Osteoblast (primary cell): ENCODE measurements around the gene MICAL3. TPM values are rescaled to one million over a fixed set of nuclear protein-coding genes. Genes with fewer than 3 reads are reported as not detected.

ENCODE experiments used
- DNase-seq: peaks from one replicate; pipeline ENCODE4 v3.0.0; 2011; ENCODE audit warnings: low spot score, mixed read lengths; ENCODE audit not compliant: insufficient read length; ENCODE audit errors: missing footprints
- H2AFZ ChIP-seq: 2 replicates; pipeline ENCODE4 v1.6.0; 2011; ENCODE audit warnings: mild to moderate bottlenecking, low read length
- H3K27ac ChIP-seq: 2 replicates; pipeline ENCODE4 v1.5.1; 2011; ENCODE audit warnings: mild to moderate bottlenecking, low read depth, low read length, moderate library complexity
- H3K27me3 ChIP-seq: 2 replicates; pipeline ENCODE4 v1.6.0; 2012; ENCODE audit warnings: mild to moderate bottlenecking, control low read depth, inconsistent platforms, low read length, moderate library complexity; ENCODE audit not compliant: insufficient read depth
- H3K36me3 ChIP-seq: 2 replicates; pipeline ENCODE4 v1.5.1; 2011; ENCODE audit warnings: mild to moderate bottlenecking, low read length, control low read depth, moderate library complexity; ENCODE audit not compliant: insufficient read depth
- H3K4me1 ChIP-seq: 2 replicates; pipeline ENCODE4 v1.5.1; 2011; ENCODE audit warnings: mild to moderate bottlenecking, low read length, control low read depth, moderate library complexity; ENCODE audit not compliant: insufficient read depth
- H3K4me2 ChIP-seq: 2 replicates; pipeline ENCODE4 v1.6.0; 2011; ENCODE audit warnings: mild to moderate bottlenecking, low read length; ENCODE audit not compliant: insufficient read depth
- H3K4me3 ChIP-seq: fragments of 200-600 bp; sonication (generic); 3 replicates; pipeline ENCODE4 v1.5.1; 2012; ENCODE audit warnings: mild to moderate bottlenecking, low read length, inconsistent platforms; ENCODE audit not compliant: insufficient read depth
- H3K79me2 ChIP-seq: 2 replicates; pipeline ENCODE4 v1.6.0; 2012; ENCODE audit warnings: mild to moderate bottlenecking, low read length, control low read depth, inconsistent platforms; ENCODE audit not compliant: insufficient read depth
- H3K9me3 ChIP-seq: 2 replicates; pipeline ENCODE4 v1.5.1; 2011; ENCODE audit warnings: low read depth, low read length, control low read depth
- H4K20me1 ChIP-seq: 2 replicates; pipeline ENCODE4 v1.6.0; 2012; ENCODE audit warnings: mild to moderate bottlenecking, low read length, control low read depth; ENCODE audit not compliant: insufficient read depth
- CTCF ChIP-seq: IDR thresholded peaks from 2 replicates; pipeline ENCODE4 v1.5.1; 2011; ENCODE audit warnings: mild to moderate bottlenecking, low read depth, low read length, moderate library complexity; ENCODE audit errors: extremely low read depth
- total RNA-seq: library from RNA; depleted of rRNA; stranded (reverse); fragments of >200 nt; gene quantifications from 2 replicates; pipeline ENCODE4 v1.2.3, GENCODE V29; 2012

MICAL3 gene
- total RNA-seq, 1 donor, result 35.1 TPM

- Histone ChIP-seq H3K4me1 (no peaks in the 10 kb centered on the region), H2AFZ (no peak overlapping the region), H3K4me3 (no peak overlapping the region), H4K20me1 (no peaks in the 10 kb centered on the region), H3K79me2 (no peaks in the 10 kb centered on the region), H3K27ac (no peak overlapping the region), H3K27me3 (no peaks in the 10 kb centered on the region), H3K36me3 (peaks cover 4% of the 10 kb centered on the region), H3K4me2 (no peak overlapping the region), H3K9me3 (no peaks in the 10 kb centered on the region)
- peak; percentile 81 for DNase-seq
- TF ChIP-seq CTCF, result no peak
These were observed 226.4 kb downstream of the MICAL3 start for GRCh38 chr22:17797721-17798559.

- Histone ChIP-seq H4K20me1 (no peaks in the 10 kb centered on the region), H3K27ac (no peak overlapping the region), H3K9me3 (no peaks in the 10 kb centered on the region), H3K27me3 (no peaks in the 10 kb centered on the region), H3K36me3 (peaks cover 4% of the 10 kb centered on the region), H3K4me1 (no peaks in the 10 kb centered on the region), H3K4me2 (no peak overlapping the region), H2AFZ (no peak overlapping the region), H3K4me3 (no peak overlapping the region), H3K79me2 (no peaks in the 10 kb centered on the region)
- peak; percentile 61 for DNase-seq
- no peak for TF ChIP-seq CTCF
These were observed 227.7 kb downstream of the MICAL3 start for GRCh38 chr22:17796695-17797094.

- Histone ChIP-seq H2AFZ (no peak overlapping the region), H3K27me3 (no peaks in the 10 kb centered on the region), H3K79me2 (no peaks in the 10 kb centered on the region), H3K9me3 (no peaks in the 10 kb centered on the region), H3K4me1 (no peaks in the 10 kb centered on the region), H4K20me1 (no peaks in the 10 kb centered on the region), H3K4me2 (no peak overlapping the region), H3K27ac (no peak overlapping the region), H3K36me3 (peaks cover 4% of the 10 kb centered on the region), H3K4me3 (no peak overlapping the region)
- DNase-seq, result no peak
- no peak for TF ChIP-seq CTCF
These were observed 228.5 kb downstream of the MICAL3 start for GRCh38 chr22:17795661-17796548.
